Heart left ventricle (tissue), 16 donors: Measurements from ENCODE around the gene RBL1. TPM values are rescaled to one million over a fixed set of nuclear protein-coding genes. Genes with fewer than 3 reads are reported as not detected.
"Not testable (repeated sequence)": the region's sequence is repeated elsewhere in the genome, so short reads cannot be mapped to it uniquely, and the experiment has no call there.

Experiments used
- ATAC-seq, 4 donors: fragments of 200-7000 bp; cut with Tn5 transposase; one replicate each; pipeline ENCODE4 v1.9.1; 2020 to 2022; ENCODE audit warnings: moderate library complexity in 4 of 4, mild to moderate bottlenecking in 3 of 4, moderate number of reproducible peaks in 1 of 4
- DNase-seq, 5 donors: peaks; one replicate each; pipeline ENCODE4 v3.0.0-alpha.2; 2020
- H3K27ac ChIP-seq, 12 donors: fragments of 200-600 bp; sonication (generic) in 4 of 12; one replicate each; pipeline versions ENCODE4 v1.5.0 to v1.8.0; 2016 to 2022; ENCODE audit warnings: mild to moderate bottlenecking in 2 of 12
- H3K27me3 ChIP-seq, 9 donors: fragments of 200-600 bp; sonication (generic) in 2 of 9; one replicate each; pipeline versions ENCODE4 v1.5.1 to v1.8.0; 2016 to 2022; ENCODE audit warnings: mild to moderate bottlenecking in 3 of 9
- H3K36me3 ChIP-seq, 9 donors: fragments of 200-600 bp; sonication (generic) in 2 of 9; one replicate each; pipeline versions ENCODE4 v1.5.0 to v1.8.0; 2018 to 2022; ENCODE audit warnings: mild to moderate bottlenecking in 2 of 9
- H3K4me1 ChIP-seq, 12 donors: fragments of 200-600 bp; sonication (generic) in 4 of 12; one replicate each; pipeline versions ENCODE4 v1.5.0 to v1.8.0; 2016 to 2022; ENCODE audit warnings: mild to moderate bottlenecking in 3 of 12
- H3K4me3 ChIP-seq, 12 donors: fragments of 200-600 bp; sonication (generic) in 4 of 12; one replicate each; pipeline versions ENCODE4 v1.5.0 to v1.8.0; 2017 to 2022; ENCODE audit warnings: mild to moderate bottlenecking in 9 of 12, moderate library complexity in 4 of 12
- H3K9me3 ChIP-seq, 12 donors: fragments of 200-600 bp; sonication (generic) in 4 of 12; one replicate each; pipeline versions ENCODE4 v1.5.0 to v1.8.0; 2016 to 2022; ENCODE audit warnings: mild to moderate bottlenecking in 1 of 12
- POLR2A ChIP-seq, 2 donors: fragments of 450-650 bp; IDR thresholded peaks; one replicate each; pipeline ENCODE4 v1.6.1; 2017; ENCODE audit warnings: antibody characterized with exemption in 2 of 2, mild to moderate bottlenecking in 2 of 2, moderate library complexity in 2 of 2
- WGBS, 4 donors: extraction: QIAGEN DNeasy Blood & Tissue Kit in 2 of 4; methylation state at CpG; one replicate each; pipeline versions ENCODE4 v1.1.5 to v1.1.7; 2013 to 2018; 5-methylcytosine and 5-hydroxymethylcytosine counted together
- intact Hi-C, 10 donors: fragments of 100-400 bp; cut with DNase I; formaldehyde crosslinking; loops; one replicate each; pipeline versions ENCODE4 v1.11.1 to v1.14.2; 2022
- polyA plus RNA-seq, 2 donors: library from polyadenylated mRNA; stranded (reverse); fragments of 200-250 nt; gene quantifications; one replicate each; pipeline ENCODE4 v1.2.3, GENCODE V29; 2013
- total RNA-seq, 9 donors: library from RNA; depleted of rRNA in 2 of 9; stranded (reverse); fragments of >200 nt in 2 of 9; fragmentation: NEBNext Ultra II Directional in 3 of 9; extraction: Animal tissue kit (Norgen Biotek cat#: 25700) in 3 of 9; gene quantifications; one replicate each; pipeline versions ENCODE4 v1.1.0 to v1.2.4, GENCODE V29; 2016 to 2023
- TF ChIP-seq, protein P1 (sequence below), 12 donors: fragments of 200-600 bp; sonication (generic) in 4 of 12; IDR thresholded peaks; one replicate each; pipeline versions ENCODE4 v1.5.0 to v1.8.0; 2018 to 2022; ENCODE audit warnings: antibody characterized with exemption in 12 of 12, mild to moderate bottlenecking in 5 of 12
- donor health status: ischemic (EF 13 %, LVEDD 7.1; RV severe dilation, severe dysfunction).
- donor health status: healthy with polysubstance abuse.
- donor health status: DM: no; HTN: yes; CAD: no.
- donor health status: DM: no; HTN: no; CAD: no.
- donor health status: ischemic (EF 25% LVEDD 6.9; RV normal size, moderate dysfunction).
- donor health status: ischemic (EF 25% LVEDD 5.7; RV mildly dilated, moderate dysfunction).
- donor health status: healthy.
- donor health status: DM: yes; HTN: yes; CAD: no.
- donor health status: ischemic (EF 35%, LVEDD 5.7; RV mildly dilated, moderate dysfunction).
- donor health status: nonischemic (EF 11% LVEDD 7.7; RV severe dilation, severe dysfunction).
- donor health status: DM: yes; HTN: yes; CAD: no.
- donor health status: PGD.
- donor health status: ischemic (EF 29% LVEDD 5.4; RV normal size, mild dysfunction).
- donor health status: nonischemic (EF 23%, LVEDD 6.1; RV moderate dilation, normal function).

Gene RBL1
- total and polyA plus RNA-seq, 11 donors, result 1.0 to 6.7 (median 3.4) TPM

DNA sequence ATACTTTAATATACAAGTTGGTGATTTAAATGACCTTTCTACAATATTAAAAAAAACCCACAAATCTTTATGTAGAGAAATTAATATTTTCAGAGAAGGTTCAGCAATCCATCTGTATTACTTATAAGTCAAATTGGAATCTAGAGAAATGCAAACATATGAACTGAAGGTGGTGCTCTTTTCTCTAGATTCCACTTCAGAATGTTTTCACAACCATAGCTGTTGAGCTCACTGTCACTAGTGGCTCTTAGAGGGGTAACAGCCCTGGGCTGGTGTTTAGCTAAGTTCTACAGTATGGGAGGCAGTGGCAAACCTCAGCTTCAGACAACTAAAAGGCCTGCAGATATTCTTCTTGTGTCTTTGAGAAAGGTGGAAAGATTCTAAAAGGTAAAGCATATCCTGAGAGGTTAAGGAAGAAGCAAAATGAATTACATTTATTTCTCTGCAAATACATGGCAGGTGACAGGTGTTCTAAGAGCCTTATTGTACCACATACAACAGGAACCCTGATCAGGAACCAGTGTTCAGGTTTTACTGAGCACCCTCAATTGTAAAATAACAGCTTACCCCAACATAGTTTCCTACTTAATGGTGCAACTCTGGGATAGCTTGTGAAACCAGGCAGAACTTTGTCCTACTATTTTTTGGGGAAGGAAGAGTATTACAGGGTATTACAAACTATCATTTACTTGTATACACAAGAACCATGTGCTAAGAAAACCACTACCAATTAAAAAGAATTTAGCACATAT is 87.7 kb downstream of the RBL1 start:
- peak in 3 of 4 donors; percentile 41 to 45 (median 45) for ATAC-seq

DNA sequence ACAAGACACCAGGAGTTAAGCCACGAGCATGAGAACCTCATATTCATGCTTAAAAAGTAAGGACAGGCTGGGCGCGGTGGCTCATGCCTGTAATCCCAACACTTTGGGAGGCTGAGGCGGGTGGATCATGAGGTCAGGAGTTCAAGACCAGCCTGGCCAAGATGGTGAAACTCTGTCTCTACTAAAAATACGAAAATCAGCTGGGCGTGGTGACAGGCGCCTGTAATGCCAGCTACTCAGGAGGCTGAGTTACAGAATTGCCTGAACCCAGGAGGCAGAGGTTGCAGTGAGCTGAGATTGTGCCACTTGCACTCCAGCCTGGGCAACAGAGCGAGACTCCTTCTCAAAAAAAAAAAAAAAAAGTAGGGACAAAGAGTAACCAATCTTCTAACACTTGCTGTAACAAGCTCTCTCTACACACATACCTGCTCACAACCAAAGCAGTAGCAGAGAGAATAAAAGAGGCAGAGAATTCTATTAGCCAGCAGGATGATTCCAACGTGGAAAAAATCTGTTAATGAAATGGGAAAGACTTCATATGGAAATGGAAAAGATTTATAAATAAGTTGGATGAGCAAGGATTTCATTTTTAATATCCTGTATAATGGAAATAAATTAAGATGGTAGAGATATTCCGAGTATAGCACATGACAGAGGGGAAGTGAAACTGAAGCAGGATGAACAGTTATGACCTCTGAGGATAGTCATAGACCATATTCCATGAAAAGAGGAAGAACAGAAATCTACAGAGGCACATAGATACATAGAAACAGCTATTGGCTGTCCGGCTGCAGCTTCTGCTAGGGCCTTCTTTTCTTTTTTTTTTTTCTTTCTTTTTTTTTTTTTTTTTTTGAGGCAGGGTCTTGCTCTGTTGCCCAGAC is 90.5 kb downstream of the RBL1 start:
- intact Hi-C loops, H3K27me3 ChIP-seq, H3K4me3 ChIP-seq, H3K9me3 ChIP-seq, DNase-seq: not testable (repeated sequence)
- ATAC-seq, result peak; percentile 61 to 77 (median 68)
- Histone ChIP-seq H3K27ac (peak overlapping the region in 3 of 12 donors; percentile 24 to 89 (median 41)), H3K4me1 (peaks cover 0 to 41% (median 0%) of the 10 kb centered on the region in 12 donors), H3K36me3 (peaks cover 0 to 22% (median 19%) of the 10 kb centered on the region in 9 donors)
- 89 to 93% (median 92%) methylated on average over 11 of the region's 11 CpGs for WGBS, 4 donors

More for the DNA sequence above, 87.7 kb downstream of the RBL1 start:
- Histone ChIP-seq H3K9me3 (no peaks in the 10 kb centered on the region), H3K4me1 (peaks cover 0 to 41% (median 0%) of the 10 kb centered on the region in 12 donors), H3K4me3 (no peak overlapping the region), H3K36me3 (peaks cover 0 to 14% (median 13%) of the 10 kb centered on the region in 9 donors), H3K27me3 (no peaks in the 10 kb centered on the region), H3K27ac (peak overlapping the region in 1 of 12 donors; percentile 86)
- intact Hi-C loops, result no loop called here
- TF ChIP-seq, protein P1, sequence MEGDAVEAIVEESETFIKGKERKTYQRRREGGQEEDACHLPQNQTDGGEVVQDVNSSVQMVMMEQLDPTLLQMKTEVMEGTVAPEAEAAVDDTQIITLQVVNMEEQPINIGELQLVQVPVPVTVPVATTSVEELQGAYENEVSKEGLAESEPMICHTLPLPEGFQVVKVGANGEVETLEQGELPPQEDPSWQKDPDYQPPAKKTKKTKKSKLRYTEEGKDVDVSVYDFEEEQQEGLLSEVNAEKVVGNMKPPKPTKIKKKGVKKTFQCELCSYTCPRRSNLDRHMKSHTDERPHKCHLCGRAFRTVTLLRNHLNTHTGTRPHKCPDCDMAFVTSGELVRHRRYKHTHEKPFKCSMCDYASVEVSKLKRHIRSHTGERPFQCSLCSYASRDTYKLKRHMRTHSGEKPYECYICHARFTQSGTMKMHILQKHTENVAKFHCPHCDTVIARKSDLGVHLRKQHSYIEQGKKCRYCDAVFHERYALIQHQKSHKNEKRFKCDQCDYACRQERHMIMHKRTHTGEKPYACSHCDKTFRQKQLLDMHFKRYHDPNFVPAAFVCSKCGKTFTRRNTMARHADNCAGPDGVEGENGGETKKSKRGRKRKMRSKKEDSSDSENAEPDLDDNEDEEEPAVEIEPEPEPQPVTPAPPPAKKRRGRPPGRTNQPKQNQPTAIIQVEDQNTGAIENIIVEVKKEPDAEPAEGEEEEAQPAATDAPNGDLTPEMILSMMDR (IDR thresholded peaks at IDR 0.05), result no peak
- TF ChIP-seq POLR2A (IDR thresholded peaks at IDR 0.05), result no peak
- no peak for DNase-seq

GRCh38 chr20:37001634-37002033 is 94.2 kb downstream of the RBL1 start:
- ATAC-seq, H3K9me3 ChIP-seq, intact Hi-C loops, DNase-seq, H3K27me3 ChIP-seq, H3K4me3 ChIP-seq, H3K27ac ChIP-seq: not testable (repeated sequence)
- peaks cover 0 to 33% (median 13%) of the 10 kb centered on the region in 9 donors for H3K36me3 ChIP-seq
- 88 to 100% (median 94%) methylated on average over 2 of the region's 2 CpGs for WGBS, 4 donors
- H3K4me1 ChIP-seq, result peaks cover 0 to 14% (median 0%) of the 10 kb centered on the region in 12 donors

GRCh38 chr20:37000171-37000570 is 95.6 kb downstream of the RBL1 start:
- H3K4me3 ChIP-seq, H3K27ac ChIP-seq, DNase-seq, ATAC-seq, H3K27me3 ChIP-seq, intact Hi-C loops, H3K4me1 ChIP-seq, H3K9me3 ChIP-seq: not testable (repeated sequence)
- 88 to 100% (median 91%) methylated on average over 2 to 13 of the region's 26 CpGs; no CpG with 5 or more reads in 1 of the 4 donors for WGBS, 4 donors
- H3K36me3 ChIP-seq, result peaks cover 0 to 34% (median 13%) of the 10 kb centered on the region in 9 donors

GRCh38 chr20:36998652-36999051 is 97.1 kb downstream of the RBL1 start:
- Histone ChIP-seq H3K4me1 (no peaks in the 10 kb centered on the region), H3K27ac (no peak overlapping the region), H3K36me3 (peaks cover 0 to 38% (median 12%) of the 10 kb centered on the region in 9 donors), H3K27me3 (no peaks in the 10 kb centered on the region), H3K9me3 (no peaks in the 10 kb centered on the region), H3K4me3 (no peak overlapping the region)
- ATAC-seq (no peak), DNase-seq (no peak)
- 83 to 86% (median 84%) methylated on average over 7 of the region's 7 CpGs for WGBS, 4 donors
- no peak for TF ChIP-seq POLR2A (IDR thresholded peaks at IDR 0.05)
- TF ChIP-seq, protein P1 (IDR thresholded peaks at IDR 0.05), result no peak
- intact Hi-C loops, result no loop called here
